Measurements from ENCODE around the gene C10orf105. TPM values are rescaled to one million over a fixed set of nuclear protein-coding genes. Genes with fewer than 3 reads are reported as not detected.
A peak's percentile ranks its signal among the peaks of the same experiment; 100 is the strongest.

Gene C10orf105
- polyA plus RNA-seq, 1 donor (not counting 4 experiments of a cell fraction or from before 2014, with no cell fraction given) = not detected

GRCh38 chr10:71726580-71727104, 7.1 kb upstream of the C10orf105 start:
- no peaks in the 10 kb centered on the region for H3K9me1 ChIP-seq (ENCODE audit: control insufficient read depth, extremely low read depth, insufficient read depth, low read length)
- no peak for FAIRE-seq

GRCh38 chr10:71725998-71726579, 6.5 kb upstream of the C10orf105 start:
- Histone ChIP-seq H3K27ac (ENCODE audit: control insufficient read depth, insufficient read depth, low read length) (no peak overlapping the region), H3K27me3 (ENCODE audit: control insufficient read depth, extremely low read depth, insufficient read depth, low read length) (no peaks in the 10 kb centered on the region), H4K20me1 (ENCODE audit: control insufficient read depth, extremely low read depth, insufficient read depth, low read length) (no peaks in the 10 kb centered on the region), H3K36me3 (ENCODE audit: control insufficient read depth in 2 of 2, extremely low read depth in 1 of 2, insufficient read depth in 2 of 2, low read length in 2 of 2) (no peaks in the 10 kb centered on the region), H3K4me3 (ENCODE audit: control insufficient read depth in 2 of 3, extremely low read depth in 1 of 3, insufficient read depth in 2 of 3, low read depth in 1 of 3, low read length in 3 of 3) (no peak overlapping the region), H3K9me3 (ENCODE audit: control insufficient read depth, low read depth, low read length) (no peaks in the 10 kb centered on the region), H3K4me1 (ENCODE audit: control insufficient read depth, extremely low read depth, insufficient read depth, low read length) (peaks cover 26% of the 10 kb centered on the region), H3K9ac (ENCODE audit: control insufficient read depth, extremely low read depth, insufficient read depth, low read length) (no peak overlapping the region), H3K4me2 (ENCODE audit: control insufficient read depth, extremely low read depth, insufficient read depth, low read depth, low read length) (no peak overlapping the region), H2AFZ (ENCODE audit: control insufficient read depth, low read length) (no peak overlapping the region), H3K79me2 (ENCODE audit: control insufficient read depth, insufficient read depth, low read length) (no peaks in the 10 kb centered on the region), H3K9me1 (ENCODE audit: control insufficient read depth, extremely low read depth, insufficient read depth, low read length) (no peaks in the 10 kb centered on the region)
- DNase-seq (ENCODE audit: low read depth, low spot score) = no peak
- dilution Hi-C loops (cut with MboI; ENCODE audit: extremely low pct_ligation_motif_present, low sequenced_read_pairs) = no loop called here
- FAIRE-seq = no peak
- no peak for TF ChIP-seq EZH2 (IDR thresholded peaks at IDR 0.05; ENCODE audit: low read length)
- TF ChIP-seq, protein P1, sequence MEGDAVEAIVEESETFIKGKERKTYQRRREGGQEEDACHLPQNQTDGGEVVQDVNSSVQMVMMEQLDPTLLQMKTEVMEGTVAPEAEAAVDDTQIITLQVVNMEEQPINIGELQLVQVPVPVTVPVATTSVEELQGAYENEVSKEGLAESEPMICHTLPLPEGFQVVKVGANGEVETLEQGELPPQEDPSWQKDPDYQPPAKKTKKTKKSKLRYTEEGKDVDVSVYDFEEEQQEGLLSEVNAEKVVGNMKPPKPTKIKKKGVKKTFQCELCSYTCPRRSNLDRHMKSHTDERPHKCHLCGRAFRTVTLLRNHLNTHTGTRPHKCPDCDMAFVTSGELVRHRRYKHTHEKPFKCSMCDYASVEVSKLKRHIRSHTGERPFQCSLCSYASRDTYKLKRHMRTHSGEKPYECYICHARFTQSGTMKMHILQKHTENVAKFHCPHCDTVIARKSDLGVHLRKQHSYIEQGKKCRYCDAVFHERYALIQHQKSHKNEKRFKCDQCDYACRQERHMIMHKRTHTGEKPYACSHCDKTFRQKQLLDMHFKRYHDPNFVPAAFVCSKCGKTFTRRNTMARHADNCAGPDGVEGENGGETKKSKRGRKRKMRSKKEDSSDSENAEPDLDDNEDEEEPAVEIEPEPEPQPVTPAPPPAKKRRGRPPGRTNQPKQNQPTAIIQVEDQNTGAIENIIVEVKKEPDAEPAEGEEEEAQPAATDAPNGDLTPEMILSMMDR (optimal IDR thresholded peaks at IDR 0.05 in 1 of 3, IDR thresholded peaks at IDR 0.05 in 1 of 3, conservative IDR thresholded peaks at IDR 0.05 in 1 of 3; ENCODE audit: extremely low read depth in 1 of 3, insufficient read depth in 2 of 3, low read length in 3 of 3) = peak; percentile 20 to 57 (median 45)

More at GRCh38 chr10:71726580-71727104, 7.1 kb upstream of the C10orf105 start:
- Histone ChIP-seq H3K9ac (ENCODE audit: control insufficient read depth, extremely low read depth, insufficient read depth, low read length) (no peak overlapping the region), H3K27ac (ENCODE audit: control insufficient read depth, insufficient read depth, low read length) (no peak overlapping the region), H3K27me3 (ENCODE audit: control insufficient read depth, extremely low read depth, insufficient read depth, low read length) (no peaks in the 10 kb centered on the region), H3K9me3 (ENCODE audit: control insufficient read depth, low read depth, low read length) (no peaks in the 10 kb centered on the region), H3K36me3 (ENCODE audit: control insufficient read depth in 2 of 2, extremely low read depth in 1 of 2, insufficient read depth in 2 of 2, low read length in 2 of 2) (no peaks in the 10 kb centered on the region), H3K4me3 (ENCODE audit: control insufficient read depth in 2 of 3, extremely low read depth in 1 of 3, insufficient read depth in 2 of 3, low read depth in 1 of 3, low read length in 3 of 3) (no peak overlapping the region), H2AFZ (ENCODE audit: control insufficient read depth, low read length) (no peak overlapping the region), H3K4me2 (ENCODE audit: control insufficient read depth, extremely low read depth, insufficient read depth, low read depth, low read length) (no peak overlapping the region), H4K20me1 (ENCODE audit: control insufficient read depth, extremely low read depth, insufficient read depth, low read length) (no peaks in the 10 kb centered on the region), H3K4me1 (ENCODE audit: control insufficient read depth, extremely low read depth, insufficient read depth, low read length) (peaks cover 26% of the 10 kb centered on the region), H3K79me2 (ENCODE audit: control insufficient read depth, insufficient read depth, low read length) (no peaks in the 10 kb centered on the region)
- no peak for DNase-seq (ENCODE audit: low read depth, low spot score)
- dilution Hi-C loops (cut with MboI; ENCODE audit: extremely low pct_ligation_motif_present, low sequenced_read_pairs) = no loop called here
- TF ChIP-seq, protein P1 (optimal IDR thresholded peaks at IDR 0.05 in 1 of 3, IDR thresholded peaks at IDR 0.05 in 1 of 3, conservative IDR thresholded peaks at IDR 0.05 in 1 of 3; ENCODE audit: extremely low read depth in 1 of 3, insufficient read depth in 2 of 3, low read length in 3 of 3) = no peak
- no peak for TF ChIP-seq EZH2 (IDR thresholded peaks at IDR 0.05; ENCODE audit: low read length)

All from keratinocyte (primary cell).